Endothelial cell of umbilical vein (primary cell): Measurements from ENCODE around the gene NACAD.

Experiments used
- CTCF ChIP-seq, 2 donors: IDR thresholded peaks; 1 replicate in 1 of 2; 2 replicates in 1 of 2; pipeline ENCODE4 v1.5.1; 2011; ENCODE audit warnings: low read length in 2 of 2, mild to moderate bottlenecking in 2 of 2, moderate library complexity in 2 of 2, control low read depth in 1 of 2, inconsistent platforms in 1 of 2, low read depth in 1 of 2; ENCODE audit not compliant: insufficient read depth in 1 of 2; ENCODE audit errors: extremely low read depth in 1 of 2
- EZH2 ChIP-seq: IDR thresholded peaks from 2 replicates; pipeline ENCODE4 v1.6.1; 2012; ENCODE audit warnings: borderline replicate concordance, low read depth, mild to moderate bottlenecking, moderate library complexity, low read length, inconsistent platforms; ENCODE audit not compliant: severe bottlenecking
- JUN ChIP-seq: IDR thresholded peaks from 2 replicates; pipeline ENCODE4 v1.6.1; 2011; ENCODE audit warnings: borderline replicate concordance, low read depth; ENCODE audit not compliant: insufficient read length, insufficient read depth
- MAX ChIP-seq: IDR thresholded peaks from 2 replicates; pipeline ENCODE4 v1.6.1; 2011; ENCODE audit not compliant: insufficient read depth, insufficient read length
- MYC ChIP-seq: IDR thresholded peaks from one replicate; pipeline ENCODE4 v1.6.1; 2011; ENCODE audit warnings: mild to moderate bottlenecking, low read depth, low read length
- POLR2A ChIP-seq: IDR thresholded peaks from 2 replicates; pipeline ENCODE4 v1.6.1; 2012; ENCODE audit warnings: low read depth, mild to moderate bottlenecking, control low read depth, low read length
- POLR2AphosphoS5 ChIP-seq: IDR thresholded peaks from 2 replicates; pipeline ENCODE4 v1.6.1; 2012; ENCODE audit warnings: low read depth, mild to moderate bottlenecking, control low read depth, low read length, moderate library complexity; ENCODE audit not compliant: insufficient read depth

GRCh38 chr7:45065031-45065995 is 23.5 kb downstream of the NACAD start:
- TF ChIP-seq CTCF (IDR thresholded peaks at IDR 0.05; ENCODE audit: extremely low read depth in 1 of 2, insufficient read depth in 1 of 2, low read depth in 1 of 2, low read length in 2 of 2) (no peak), POLR2A (no peak), EZH2 (no peak), POLR2AphosphoS5 (no peak), JUN (no peak), MYC (no peak), MAX (no peak)
